CD4-positive, CD25-positive, alpha-beta regulatory T cell (primary cell): Measurements from ENCODE around the gene CMTM4. TPM values are rescaled to one million over a fixed set of nuclear protein-coding genes. Genes with fewer than 3 reads are reported as not detected.
A peak's percentile ranks its signal among the peaks of the same experiment; 100 is the strongest.
"Not testable (repeated sequence)": the region's sequence is repeated elsewhere in the genome, so short reads cannot be mapped to it uniquely, and the experiment has no call there.

Experiments
- ATAC-seq, 2 donors: fragments of 150-1000 bp; cut with Tn5 transposase; one replicate each; pipeline ENCODE4 v1.10.0; 2021; ENCODE audit warnings: low read depth in 2 of 2, moderate number of reproducible peaks in 2 of 2, moderate library complexity in 1 of 2
- DNase-seq, 3 donors: peaks; one replicate each; pipeline versions ENCODE4 v3.0.0 to v3.0.0-alpha.2; 2012 to 2022; ENCODE audit warnings: mixed read lengths in 1 of 3
- H3K27ac ChIP-seq: one replicate; pipeline ENCODE4 v1.7.0; 2013; ENCODE audit warnings: mild to moderate bottlenecking, low read length; ENCODE audit not compliant: insufficient read depth, poor library complexity, severe bottlenecking
- H3K27me3 ChIP-seq: one replicate; pipeline ENCODE4 v1.7.0; 2013; ENCODE audit warnings: low read length; ENCODE audit not compliant: control insufficient read depth, insufficient read depth
- H3K36me3 ChIP-seq: one replicate; pipeline ENCODE4 v1.7.0; 2013; ENCODE audit warnings: mild to moderate bottlenecking, low read length, moderate library complexity; ENCODE audit not compliant: control insufficient read depth, insufficient read depth
- H3K4me1 ChIP-seq: 2 replicates; pipeline ENCODE4 v1.7.0; 2013; ENCODE audit warnings: mild to moderate bottlenecking, low read length; ENCODE audit not compliant: insufficient read depth, control insufficient read depth, poor library complexity, severe bottlenecking
- H3K4me3 ChIP-seq: one replicate; pipeline ENCODE4 v1.7.0; 2013; ENCODE audit warnings: low read depth, mild to moderate bottlenecking, low read length, moderate library complexity
- H3K9me3 ChIP-seq, 2 experiments: 1 replicate in 1 of 2; 2 replicates in 1 of 2; pipeline ENCODE4 v1.7.0; 2013; ENCODE audit warnings: low read length in 2 of 2, mild to moderate bottlenecking in 1 of 2, moderate library complexity in 1 of 2; ENCODE audit not compliant: control insufficient read depth in 2 of 2
- H3K27ac Mint-ChIP-seq, 3 donors: one replicate each; pipeline ENCODE4 v1.8.0; 2020 to 2022; ENCODE audit warnings: mild to moderate bottlenecking in 3 of 3, mixed read lengths in 3 of 3, moderate library complexity in 2 of 3
- H3K27me3 Mint-ChIP-seq: one replicate; pipeline ENCODE4 v1.8.0; 2022; ENCODE audit warnings: mild to moderate bottlenecking, mixed read lengths
- H3K36me3 Mint-ChIP-seq: one replicate; pipeline ENCODE4 v1.8.0; 2020; ENCODE audit warnings: mixed read lengths
- H3K4me1 Mint-ChIP-seq, 4 donors: one replicate each; pipeline ENCODE4 v1.8.0; 2020 to 2022; ENCODE audit warnings: mixed read lengths in 4 of 4, mild to moderate bottlenecking in 1 of 4
- H3K4me3 Mint-ChIP-seq, 4 donors: one replicate each; pipeline ENCODE4 v1.8.0; 2020 to 2022; ENCODE audit warnings: mild to moderate bottlenecking in 4 of 4, mixed read lengths in 4 of 4, moderate library complexity in 3 of 4
- H3K9me3 Mint-ChIP-seq, 7 donors: one replicate each; pipeline ENCODE4 v1.8.0; 2020 to 2022; ENCODE audit warnings: mixed read lengths in 7 of 7, mild to moderate bottlenecking in 3 of 7, moderate library complexity in 2 of 7
- polyA plus RNA-seq, 4 donors: library from polyadenylated mRNA; unstranded; fragments of 300-500 nt; fragmentation: Illumina TruSeq; gene quantifications; one replicate each; pipeline ENCODE4 v1.2.3, GENCODE V29; 2021
- total RNA-seq: library from RNA; stranded (reverse); gene quantifications from one replicate; pipeline ENCODE4 v1.2.3, GENCODE V29; 2022

CMTM4 gene
- total and polyA plus RNA-seq, 5 donors from 2014 or later = 0.10 to 0.64 (median 0.18) TPM

DNA sequence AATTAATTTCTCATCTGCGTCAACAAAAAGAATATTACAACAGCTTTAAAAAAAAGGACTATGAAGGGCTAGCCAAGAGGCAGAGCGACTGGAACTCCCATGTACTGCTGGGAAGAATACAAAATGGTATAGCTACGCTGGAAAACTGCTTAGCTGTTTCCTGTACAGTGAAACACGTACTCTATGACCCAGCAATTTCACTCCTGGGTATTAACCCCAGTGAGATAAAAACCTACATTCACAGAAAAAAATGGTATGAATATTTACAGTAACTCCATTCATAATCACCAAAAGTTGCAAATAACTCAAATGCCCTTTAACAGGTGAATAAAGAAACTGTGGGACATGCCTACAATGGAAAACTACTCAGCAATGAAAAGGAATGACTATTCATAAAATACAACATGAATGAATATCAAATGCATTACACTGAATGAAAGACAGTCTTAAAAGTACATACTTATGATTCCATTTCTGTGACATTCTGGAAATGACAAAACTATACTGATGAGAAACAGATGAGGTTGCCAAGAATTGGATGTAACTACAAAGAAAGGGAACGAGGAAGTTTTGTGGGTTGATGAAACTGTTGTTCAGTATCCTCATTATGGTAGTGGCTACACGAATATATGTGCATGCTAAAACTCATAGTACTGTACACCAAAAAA is 27.6 kb downstream of the CMTM4 start:
- H3K4me1 Mint-ChIP-seq = no peaks in the 10 kb centered on the region
- no peak overlapping the region for H3K4me3 Mint-ChIP-seq
- ATAC-seq = no peak
- no peak overlapping the region for H3K27ac Mint-ChIP-seq
- DNase-seq = no peak
- Histone ChIP-seq H3K27ac (no peak overlapping the region), H3K4me3 (no peak overlapping the region), H3K4me1 (no peaks in the 10 kb centered on the region), H3K27me3 (no peaks in the 10 kb centered on the region), H3K36me3 (no peaks in the 10 kb centered on the region), H3K9me3 (no peaks in the 10 kb centered on the region)
- no peaks in the 10 kb centered on the region for H3K9me3 Mint-ChIP-seq
- H3K36me3 Mint-ChIP-seq = no peaks in the 10 kb centered on the region
- no peaks in the 10 kb centered on the region for H3K27me3 Mint-ChIP-seq

DNA sequence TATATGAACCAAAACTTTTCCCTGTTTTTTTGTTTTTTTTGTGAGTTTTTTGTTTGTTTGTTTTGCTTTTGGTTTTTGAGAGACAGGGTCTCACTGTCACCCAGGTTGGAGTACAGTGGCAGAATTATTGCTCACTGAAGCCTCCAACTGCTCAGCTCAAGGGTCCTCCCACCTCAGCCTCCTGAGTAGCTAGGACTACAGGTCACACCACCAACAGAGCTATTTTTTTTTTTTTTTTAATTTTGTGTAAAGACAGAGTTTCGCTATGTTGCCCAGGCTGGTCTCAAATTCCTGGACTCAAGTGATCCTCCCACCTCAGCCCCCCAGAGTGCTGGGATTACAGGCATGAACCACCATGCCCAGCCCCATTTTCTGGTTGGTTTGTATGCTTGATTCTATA is 28.6 kb downstream of the CMTM4 start:
- no peak for DNase-seq
- no peak for ATAC-seq
- H3K36me3 ChIP-seq = no peaks in the 10 kb centered on the region
- H3K27me3 ChIP-seq = no peaks in the 10 kb centered on the region
- no peaks in the 10 kb centered on the region for H3K36me3 Mint-ChIP-seq
- H3K4me1 ChIP-seq = no peaks in the 10 kb centered on the region
- H3K27ac ChIP-seq = no peak overlapping the region
- no peak overlapping the region for H3K4me3 Mint-ChIP-seq
- H3K4me1 Mint-ChIP-seq = no peaks in the 10 kb centered on the region
- H3K9me3 ChIP-seq = no peaks in the 10 kb centered on the region
- no peaks in the 10 kb centered on the region for H3K9me3 Mint-ChIP-seq
- H3K27ac Mint-ChIP-seq = no peak overlapping the region
- no peak overlapping the region for H3K4me3 ChIP-seq
- H3K27me3 Mint-ChIP-seq = no peaks in the 10 kb centered on the region

DNA sequence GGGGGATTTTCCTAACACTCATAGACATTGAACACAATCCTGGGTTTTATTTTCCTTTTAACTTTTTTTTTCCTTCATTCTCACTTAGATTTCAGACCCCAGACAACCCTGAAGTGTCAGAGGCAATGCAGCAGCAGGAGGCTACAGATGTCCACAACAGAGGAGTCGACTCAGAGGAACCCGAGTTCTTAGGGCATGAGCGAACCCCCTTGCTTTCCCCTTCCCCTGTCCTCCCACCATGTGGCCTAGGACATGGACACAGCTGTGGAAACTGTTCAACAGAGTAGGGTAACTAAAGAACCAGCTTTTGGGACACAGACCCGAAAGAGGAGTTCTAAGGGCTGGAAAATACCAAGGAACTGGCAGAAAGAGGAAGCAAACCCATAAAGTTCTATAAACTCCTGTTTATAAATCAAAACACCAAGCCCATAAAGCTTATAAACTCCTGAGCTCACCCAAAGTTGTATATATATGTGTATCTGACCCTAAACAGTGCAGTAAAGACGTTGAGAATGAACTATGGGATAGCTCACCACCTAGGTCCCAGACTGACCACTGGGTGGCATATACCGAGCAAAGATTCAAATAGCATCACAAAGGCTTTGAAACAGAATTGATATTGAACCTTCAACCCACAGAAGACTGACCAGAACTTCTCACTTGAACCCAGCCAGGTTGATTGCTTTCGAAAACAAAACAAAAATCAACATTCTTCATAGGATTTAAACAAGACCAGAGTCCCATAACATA is 33.9 kb downstream of the CMTM4 start:
- no peak overlapping the region for H3K27ac ChIP-seq
- no peaks in the 10 kb centered on the region for H3K36me3 ChIP-seq
- DNase-seq = no peak
- ATAC-seq = no peak
- no peaks in the 10 kb centered on the region for H3K9me3 ChIP-seq
- Mint-ChIP-seq H3K9me3 (no peaks in the 10 kb centered on the region), H3K27ac (no peak overlapping the region), H3K27me3 (peaks cover 4% of the 10 kb centered on the region), H3K4me3 (no peak overlapping the region), H3K36me3 (no peaks in the 10 kb centered on the region), H3K4me1 (no peaks in the 10 kb centered on the region)
- H3K4me1 ChIP-seq = no peaks in the 10 kb centered on the region
- H3K27me3 ChIP-seq = peaks cover 2% of the 10 kb centered on the region
- H3K4me3 ChIP-seq = no peak overlapping the region

DNA sequence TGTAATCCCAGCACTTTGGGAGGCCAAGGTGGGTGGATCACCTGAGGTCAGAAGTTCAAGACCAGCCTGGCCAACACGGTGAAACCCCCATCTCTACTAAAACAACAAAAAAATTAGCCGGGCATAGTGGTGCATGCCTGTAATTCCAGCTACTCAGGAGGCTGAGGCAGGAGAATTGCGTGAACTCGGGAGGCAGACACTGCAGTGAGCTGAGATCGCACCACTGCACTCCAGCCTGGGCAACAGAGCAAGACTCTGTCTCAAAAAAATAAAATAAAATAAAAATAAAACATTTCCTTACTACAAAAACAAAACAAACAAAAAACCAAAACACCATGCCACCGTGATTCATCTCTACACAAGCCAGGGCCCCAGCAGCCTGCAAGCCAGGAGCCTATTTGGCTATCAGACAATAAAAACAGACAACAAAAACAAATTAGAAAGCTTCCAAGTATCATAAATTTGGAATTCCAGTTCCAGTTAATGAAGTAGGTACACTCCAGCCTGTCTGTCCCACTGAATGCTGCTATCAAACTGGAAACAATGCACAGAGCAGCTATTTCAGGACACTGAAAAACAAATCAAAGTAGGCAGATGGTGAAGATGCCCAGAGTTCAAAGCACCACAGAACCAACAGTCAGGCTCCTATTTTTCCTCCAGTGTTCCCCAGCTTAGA is 34.7 kb downstream of the CMTM4 start:
- H3K27ac Mint-ChIP-seq, H3K27me3 ChIP-seq, H3K9me3 Mint-ChIP-seq, H3K36me3 Mint-ChIP-seq, ATAC-seq, H3K4me1 Mint-ChIP-seq, H3K27me3 Mint-ChIP-seq, H3K4me3 ChIP-seq, H3K4me3 Mint-ChIP-seq, H3K9me3 ChIP-seq, H3K4me1 ChIP-seq, H3K27ac ChIP-seq, H3K36me3 ChIP-seq, DNase-seq: not testable (repeated sequence)

DNA sequence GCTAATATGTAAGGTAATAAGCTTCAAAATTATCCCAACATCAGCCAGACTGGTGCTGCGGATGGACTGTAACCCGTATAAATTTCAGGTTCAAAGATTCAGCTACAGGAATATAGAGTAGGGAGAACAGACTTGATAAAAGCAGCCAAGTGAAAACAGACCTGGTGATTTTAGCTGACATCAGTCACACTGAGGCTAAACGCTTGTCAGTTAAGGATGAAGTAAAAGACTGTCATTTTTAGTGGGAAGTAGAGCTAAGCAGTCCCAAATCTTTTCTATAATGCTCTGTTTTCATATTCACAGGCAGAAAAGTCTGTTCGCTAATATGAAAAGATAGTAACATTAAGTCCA is 35.4 kb downstream of the CMTM4 start:
- Histone ChIP-seq H3K27ac (no peak overlapping the region), H3K4me3 (no peak overlapping the region), H3K4me1 (no peaks in the 10 kb centered on the region), H3K9me3 (no peaks in the 10 kb centered on the region), H3K36me3 (no peaks in the 10 kb centered on the region), H3K27me3 (peaks cover 5% of the 10 kb centered on the region)
- no peak for DNase-seq
- Mint-ChIP-seq H3K9me3 (no peaks in the 10 kb centered on the region), H3K4me3 (no peak overlapping the region), H3K27ac (no peak overlapping the region), H3K27me3 (peaks cover 10% of the 10 kb centered on the region), H3K4me1 (no peaks in the 10 kb centered on the region), H3K36me3 (no peaks in the 10 kb centered on the region)
- no peak for ATAC-seq

DNA sequence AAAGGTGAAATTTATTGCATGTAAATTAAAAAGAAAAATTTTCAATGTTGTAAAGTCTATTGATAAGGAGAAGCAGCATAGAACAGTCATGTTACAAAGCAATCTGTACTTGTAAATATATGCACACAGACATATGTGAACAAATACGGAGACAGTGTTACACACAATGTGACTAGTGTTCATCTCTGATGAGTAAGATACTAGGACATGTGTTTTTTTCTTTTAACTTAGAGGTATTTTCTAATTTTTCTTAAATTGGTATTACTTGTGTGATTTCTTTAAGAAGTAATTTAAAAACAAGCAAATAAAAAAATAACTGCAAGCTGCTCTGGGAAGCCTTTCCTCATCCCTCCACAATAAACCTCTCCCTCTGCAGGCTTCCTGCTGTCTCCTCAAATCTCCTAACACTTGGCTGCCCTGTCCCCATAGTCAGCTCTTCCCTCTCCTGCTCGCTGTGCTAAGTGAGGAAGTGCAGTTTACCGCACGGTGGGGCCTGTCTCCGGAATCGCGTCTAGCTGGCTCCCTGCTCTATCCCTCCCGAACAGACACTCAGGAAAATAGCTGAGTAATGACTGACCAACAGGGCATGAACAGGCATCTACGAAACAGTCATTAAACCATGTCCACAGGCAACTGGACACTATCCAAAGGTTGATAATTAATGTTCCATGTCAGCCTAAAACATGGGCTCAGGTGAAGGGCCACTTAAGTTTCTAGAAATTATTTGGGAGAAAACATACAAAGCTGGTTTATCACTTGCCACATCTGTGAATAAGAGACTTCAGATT is 35.9 kb downstream of the CMTM4 start:
- H3K4me1 Mint-ChIP-seq = no peaks in the 10 kb centered on the region
- Histone ChIP-seq H3K4me1 (no peaks in the 10 kb centered on the region), H3K9me3 (no peaks in the 10 kb centered on the region), H3K27ac (no peak overlapping the region), H3K4me3 (no peak overlapping the region), H3K36me3 (no peaks in the 10 kb centered on the region), H3K27me3 (peaks cover 8% of the 10 kb centered on the region)
- peaks cover 10% of the 10 kb centered on the region for H3K27me3 Mint-ChIP-seq
- peak overlapping the region in 2 of 3 donors; percentile 33 to 65 for H3K27ac Mint-ChIP-seq
- no peak for DNase-seq
- no peak overlapping the region for H3K4me3 Mint-ChIP-seq
- ATAC-seq = no peak
- no peaks in the 10 kb centered on the region for H3K9me3 Mint-ChIP-seq
- no peaks in the 10 kb centered on the region for H3K36me3 Mint-ChIP-seq

DNA sequence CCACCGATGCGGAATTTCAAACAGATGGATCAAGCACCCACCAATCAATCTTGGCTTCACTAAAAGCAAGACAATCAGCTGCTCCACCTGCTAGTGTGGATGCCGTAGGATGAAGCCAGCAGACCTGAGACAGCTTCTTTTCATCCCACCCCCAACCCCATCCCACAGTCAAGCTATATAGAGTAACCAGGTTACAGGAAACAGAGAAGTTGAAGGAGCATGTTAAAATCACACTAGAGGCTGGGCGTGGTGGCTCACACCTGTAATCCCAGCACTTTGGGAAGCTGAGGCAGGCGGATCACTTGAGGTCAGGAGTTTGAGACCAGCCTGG is 37.7 kb downstream of the CMTM4 start:
- no peaks in the 10 kb centered on the region for H3K9me3 Mint-ChIP-seq
- H3K36me3 Mint-ChIP-seq = no peaks in the 10 kb centered on the region
- H3K4me3 Mint-ChIP-seq = no peak overlapping the region
- no peak overlapping the region for H3K27ac ChIP-seq
- H3K27me3 Mint-ChIP-seq = peaks cover 10% of the 10 kb centered on the region
- DNase-seq (no peak), ATAC-seq (no peak)
- H3K27me3 ChIP-seq = peaks cover 9% of the 10 kb centered on the region
- no peaks in the 10 kb centered on the region for H3K9me3 ChIP-seq
- H3K4me3 ChIP-seq = no peak overlapping the region
- no peaks in the 10 kb centered on the region for H3K4me1 Mint-ChIP-seq
- no peaks in the 10 kb centered on the region for H3K4me1 ChIP-seq
- no peaks in the 10 kb centered on the region for H3K36me3 ChIP-seq
- H3K27ac Mint-ChIP-seq = no peak overlapping the region
